ENCODE data around the gene MMP25. TPM values are rescaled to one million over a fixed set of nuclear protein-coding genes. Genes with fewer than 3 reads are reported as not detected.

The MMP25 gene
- total RNA-seq, 1 donor: under 0.01 TPM

GRCh38 chr16:3022684-3023414 lies 23.5 kb upstream of the MMP25 start:
- H4K20me1 ChIP-seq (ENCODE audit: insufficient read depth, low read length): peaks cover 33% of the 10 kb centered on the region
- H3K79me2 ChIP-seq (ENCODE audit: insufficient read depth, low read length): no peaks in the 10 kb centered on the region
- peaks cover 20% of the 10 kb centered on the region for H3K4me1 ChIP-seq (ENCODE audit: insufficient read depth, low read length)
- peak overlapping the region; percentile 98 for H3K27ac ChIP-seq (ENCODE audit: low read depth, low read length)
- H3K9me3 ChIP-seq (ENCODE audit: low read depth, low read length): no peaks in the 10 kb centered on the region
- peak; percentile 92 for DNase-seq (ENCODE audit: insufficient read length, low spot score, missing footprints)
- H3K36me3 ChIP-seq (ENCODE audit: insufficient read depth, low read length): peaks cover 24% of the 10 kb centered on the region
- peak overlapping the region; percentile 96 for H3K4me2 ChIP-seq (ENCODE audit: insufficient read depth, low read length)
- H2AFZ ChIP-seq (ENCODE audit: low read length): no peak overlapping the region
- peak overlapping the region; percentile 94 for H3K4me3 ChIP-seq (ENCODE audit: insufficient read depth, low read length)
- no peak for TF ChIP-seq CTCF (IDR thresholded peaks at IDR 0.05; ENCODE audit: extremely low read depth, low read depth, low read length)
- H3K27me3 ChIP-seq (ENCODE audit: insufficient read depth, low read length): peaks cover 5% of the 10 kb centered on the region

GRCh38 chr16:3023415-3023668 lies 23.0 kb upstream of the MMP25 start:
- H3K27ac ChIP-seq (ENCODE audit: low read depth, low read length): peak overlapping the region; percentile 98
- peaks cover 24% of the 10 kb centered on the region for H3K36me3 ChIP-seq (ENCODE audit: insufficient read depth, low read length)
- peak overlapping the region; percentile 94 for H3K4me3 ChIP-seq (ENCODE audit: insufficient read depth, low read length)
- H2AFZ ChIP-seq (ENCODE audit: low read length): no peak overlapping the region
- H3K79me2 ChIP-seq (ENCODE audit: insufficient read depth, low read length): no peaks in the 10 kb centered on the region
- peaks cover under 1% of the 10 kb centered on the region for H3K27me3 ChIP-seq (ENCODE audit: insufficient read depth, low read length)
- DNase-seq (ENCODE audit: insufficient read length, low spot score, missing footprints): peak; percentile 94
- TF ChIP-seq CTCF (IDR thresholded peaks at IDR 0.05; ENCODE audit: extremely low read depth, low read depth, low read length): no peak
- peaks cover 20% of the 10 kb centered on the region for H3K4me1 ChIP-seq (ENCODE audit: insufficient read depth, low read length)
- peak overlapping the region; percentile 96 for H3K4me2 ChIP-seq (ENCODE audit: insufficient read depth, low read length)
- peaks cover 34% of the 10 kb centered on the region for H4K20me1 ChIP-seq (ENCODE audit: insufficient read depth, low read length)
- H3K9me3 ChIP-seq (ENCODE audit: low read depth, low read length): no peaks in the 10 kb centered on the region

GRCh38 chr16:3023669-3024478 lies 22.5 kb upstream of the MMP25 start, which contains the start of the genes HCFC1R1 and THOC6:
TSS of gene HCFC1R1 (minus strand) at chr16:3023942. CDS start at chr16:3023941, 1 bp downstream.
TSS of gene THOC6 (plus strand) at chr16:3024035. CDS start at chr16:3024327, 292 bp downstream.
- Histone ChIP-seq H3K4me2 (ENCODE audit: insufficient read depth, low read length) (peak within 1 kb of the TSS; percentile 96), H3K36me3 (ENCODE audit: insufficient read depth, low read length) (peaks cover 24% of the 10 kb centered on the region), H3K27me3 (ENCODE audit: insufficient read depth, low read length) (peaks cover 4% of the 10 kb centered on the region), H3K9me3 (ENCODE audit: low read depth, low read length) (no peaks in the 10 kb centered on the region), H2AFZ (ENCODE audit: low read length) (no peak within 1 kb of the TSS), H3K4me1 (ENCODE audit: insufficient read depth, low read length) (peaks cover 20% of the 10 kb centered on the region), H3K27ac (ENCODE audit: low read depth, low read length) (peak within 1 kb of the TSS; percentile 98), H3K4me3 (ENCODE audit: insufficient read depth, low read length) (peak within 1 kb of the TSS; percentile 94), H3K79me2 (ENCODE audit: insufficient read depth, low read length) (no peaks in the 10 kb centered on the region), H4K20me1 (ENCODE audit: insufficient read depth, low read length) (peaks cover 39% of the 10 kb centered on the region)
- TF ChIP-seq CTCF (IDR thresholded peaks at IDR 0.05; ENCODE audit: extremely low read depth, low read depth, low read length): no peak
- peak; percentile 99 for DNase-seq (ENCODE audit: insufficient read length, low spot score, missing footprints)
